ENCODE data around the gene DCST2. TPM values are rescaled to one million over a fixed set of nuclear protein-coding genes. Genes with fewer than 3 reads are reported as not detected.

DCST2 gene
- total RNA-seq, 4 donors from 2014 or later: 0.35 to 0.54 TPM; not detected in 2

DNA sequence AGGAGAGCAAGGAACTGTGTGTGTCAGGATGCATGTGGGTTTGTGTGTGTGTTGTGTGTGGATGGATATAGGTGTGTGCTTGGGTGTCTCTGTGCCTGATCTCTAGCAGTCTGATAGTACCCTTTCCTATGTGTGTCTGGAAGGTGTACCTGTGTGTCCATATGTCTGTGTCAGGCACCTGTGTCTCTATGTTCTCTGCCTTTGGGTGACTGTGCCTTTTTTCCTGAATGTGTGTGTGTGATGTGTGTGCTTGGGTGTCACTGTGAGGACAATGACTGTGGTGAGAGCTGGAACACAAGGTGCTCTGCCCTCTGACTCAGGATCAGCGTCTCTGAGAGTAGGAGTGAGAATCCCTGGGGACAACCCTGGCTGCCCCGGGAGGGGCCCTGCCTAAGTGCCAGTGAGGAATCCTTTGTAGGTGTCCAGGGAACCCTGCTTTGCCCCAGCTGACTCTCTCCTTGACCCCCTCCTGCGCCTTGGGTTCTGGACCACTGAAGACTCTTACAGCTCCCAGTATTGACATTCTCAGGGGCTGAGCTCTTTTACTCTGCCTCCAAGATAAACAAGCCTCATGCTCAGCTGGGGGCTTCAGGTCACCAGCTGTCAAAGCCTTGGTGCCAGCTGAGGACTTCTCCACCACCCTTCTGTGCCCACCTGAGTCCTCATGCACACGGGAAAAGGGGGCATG lies 44.3 kb upstream of the DCST2 start:
- WGBS, 2 donors (ENCODE audit: low coverage in 1 of 2): 66% methylated on average over 4 of the region's 4 CpGs; no CpG with 5 or more reads in 1 of the 2 donors
- TF ChIP-seq POLR2A (IDR thresholded peaks at IDR 0.05) (no peak), POLR2AphosphoS5 (IDR thresholded peaks at IDR 0.05) (no peak), EP300 (IDR thresholded peaks at IDR 0.05) (no peak)
- TF ChIP-seq, protein P1, sequence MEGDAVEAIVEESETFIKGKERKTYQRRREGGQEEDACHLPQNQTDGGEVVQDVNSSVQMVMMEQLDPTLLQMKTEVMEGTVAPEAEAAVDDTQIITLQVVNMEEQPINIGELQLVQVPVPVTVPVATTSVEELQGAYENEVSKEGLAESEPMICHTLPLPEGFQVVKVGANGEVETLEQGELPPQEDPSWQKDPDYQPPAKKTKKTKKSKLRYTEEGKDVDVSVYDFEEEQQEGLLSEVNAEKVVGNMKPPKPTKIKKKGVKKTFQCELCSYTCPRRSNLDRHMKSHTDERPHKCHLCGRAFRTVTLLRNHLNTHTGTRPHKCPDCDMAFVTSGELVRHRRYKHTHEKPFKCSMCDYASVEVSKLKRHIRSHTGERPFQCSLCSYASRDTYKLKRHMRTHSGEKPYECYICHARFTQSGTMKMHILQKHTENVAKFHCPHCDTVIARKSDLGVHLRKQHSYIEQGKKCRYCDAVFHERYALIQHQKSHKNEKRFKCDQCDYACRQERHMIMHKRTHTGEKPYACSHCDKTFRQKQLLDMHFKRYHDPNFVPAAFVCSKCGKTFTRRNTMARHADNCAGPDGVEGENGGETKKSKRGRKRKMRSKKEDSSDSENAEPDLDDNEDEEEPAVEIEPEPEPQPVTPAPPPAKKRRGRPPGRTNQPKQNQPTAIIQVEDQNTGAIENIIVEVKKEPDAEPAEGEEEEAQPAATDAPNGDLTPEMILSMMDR (IDR thresholded peaks at IDR 0.05): no peak
- Histone ChIP-seq H3K9me3 (no peaks in the 10 kb centered on the region), H3K27me3 (peaks cover 44% of the 10 kb centered on the region), H3K4me3 (no peak overlapping the region), H3K4me1 (peaks cover 11 to 49% (median 43%) of the 10 kb centered on the region in 3 donors), H3K27ac (no peak overlapping the region), H3K36me3 (no peaks in the 10 kb centered on the region)
- no peak for ATAC-seq

DNA sequence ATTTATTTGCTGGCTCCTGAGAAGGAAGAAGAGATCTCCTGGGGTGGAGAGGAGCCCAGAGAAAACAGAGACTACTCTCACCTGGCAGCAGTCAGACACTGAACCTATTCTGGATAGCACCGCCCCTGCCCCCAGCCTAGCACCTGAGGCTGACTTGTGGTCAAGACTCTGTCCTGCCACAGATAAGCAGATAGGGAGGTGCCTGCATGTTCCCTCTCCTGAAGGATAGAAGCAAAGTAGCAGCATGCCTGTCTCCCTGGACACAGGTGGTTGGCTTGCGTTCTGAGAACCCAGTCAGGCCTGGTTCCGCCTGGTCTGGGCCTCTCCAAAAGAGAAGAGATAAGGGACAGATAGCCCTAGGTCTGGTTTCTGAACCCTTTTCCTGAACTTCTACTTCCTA lies 43.8 kb upstream of the DCST2 start:
- H3K9me3 ChIP-seq: no peaks in the 10 kb centered on the region
- H3K4me1 ChIP-seq: peaks cover 11 to 43% (median 40%) of the 10 kb centered on the region in 3 donors
- 83% methylated on average over 2 of the region's 3 CpGs; no CpG with 5 or more reads in 1 of the 2 donors for WGBS, 2 donors (ENCODE audit: low coverage in 1 of 2)
- peaks cover 38% of the 10 kb centered on the region for H3K27me3 ChIP-seq
- TF ChIP-seq, protein P1 (IDR thresholded peaks at IDR 0.05): no peak
- no peak for ATAC-seq
- H3K27ac ChIP-seq: no peak overlapping the region
- no peaks in the 10 kb centered on the region for H3K36me3 ChIP-seq
- H3K4me3 ChIP-seq: no peak overlapping the region

DNA sequence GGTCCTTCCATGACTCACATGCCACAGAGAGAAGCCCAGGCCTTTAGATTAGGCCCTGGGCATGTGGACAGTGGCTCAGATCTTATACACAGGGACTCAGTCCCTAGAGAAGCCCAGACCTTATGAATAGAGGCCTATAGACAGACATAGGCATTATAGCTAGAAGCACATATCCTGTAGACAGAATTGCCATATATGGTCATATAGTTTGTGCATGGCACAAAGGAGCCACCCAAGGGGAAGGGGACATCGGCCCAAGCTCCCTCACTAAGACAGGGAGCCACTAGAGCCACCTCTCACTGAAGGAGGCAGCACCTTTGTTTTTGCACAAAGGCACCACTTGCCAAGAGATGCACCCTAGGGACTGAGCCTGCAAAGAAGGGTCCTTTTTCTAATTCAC lies 42.8 kb upstream of the DCST2 start:
- Histone ChIP-seq H3K4me3 (no peak overlapping the region), H3K4me1 (peaks cover 9 to 39% (median 30%) of the 10 kb centered on the region in 3 donors), H3K36me3 (no peaks in the 10 kb centered on the region), H3K27ac (no peak overlapping the region), H3K9me3 (no peaks in the 10 kb centered on the region), H3K27me3 (peaks cover 28% of the 10 kb centered on the region)
- WGBS, 2 donors (ENCODE audit: low coverage in 1 of 2): 17% methylated on average over 1 of the region's 1 CpG; no CpG with 5 or more reads in 1 of the 2 donors
- ATAC-seq: no peak
- TF ChIP-seq POLR2A (IDR thresholded peaks at IDR 0.05) (no peak), EP300 (IDR thresholded peaks at IDR 0.05) (no peak), POLR2AphosphoS5 (IDR thresholded peaks at IDR 0.05) (no peak)
- TF ChIP-seq, protein P1 (IDR thresholded peaks at IDR 0.05): no peak

DNA sequence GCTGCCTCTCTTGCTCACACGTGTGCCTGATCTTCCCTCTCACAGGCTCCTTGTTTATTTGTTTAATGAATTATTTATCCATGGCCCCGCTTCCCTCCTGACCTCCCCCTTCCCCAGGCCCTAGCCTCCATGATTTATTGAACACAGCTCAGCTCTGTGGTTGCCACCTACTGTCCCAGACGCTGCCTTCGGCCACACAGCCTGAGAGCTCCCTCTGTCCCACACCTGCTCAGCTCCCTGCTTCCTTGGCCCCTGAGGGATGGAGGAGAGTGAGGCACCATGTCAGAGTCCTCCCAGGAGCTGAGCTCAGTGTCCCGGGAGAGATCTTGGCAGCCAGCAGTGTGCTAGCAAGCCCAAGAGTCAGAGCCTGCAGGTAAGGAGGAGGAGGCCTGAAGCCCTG lies 42.0 kb upstream of the DCST2 start:
- Histone ChIP-seq H3K27ac (no peak overlapping the region), H3K27me3 (peaks cover 20% of the 10 kb centered on the region), H3K4me1 (peaks cover 5 to 39% (median 23%) of the 10 kb centered on the region in 3 donors), H3K9me3 (no peaks in the 10 kb centered on the region), H3K36me3 (no peaks in the 10 kb centered on the region), H3K4me3 (no peak overlapping the region)
- TF ChIP-seq POLR2A (IDR thresholded peaks at IDR 0.05): no peak
- TF ChIP-seq POLR2AphosphoS5 (IDR thresholded peaks at IDR 0.05): no peak
- TF ChIP-seq EP300 (IDR thresholded peaks at IDR 0.05): no peak
- TF ChIP-seq, protein P1 (IDR thresholded peaks at IDR 0.05): no peak
- 54 to 74% methylated on average over 3 to 4 of the region's 5 CpGs for WGBS, 2 donors (ENCODE audit: low coverage in 1 of 2)
- no peak for ATAC-seq
